Left cardiac atrium (tissue), 4 donors: ENCODE results near the gene PROK2. TPM values are rescaled to one million over a fixed set of nuclear protein-coding genes. Genes with fewer than 3 reads are reported as not detected.

Source experiments
- ATAC-seq, 2 donors: fragments of 200-7000 bp; cut with Tn5 transposase; one replicate each; pipeline ENCODE4 v1.9.1; 2020; ENCODE audit warnings: mild to moderate bottlenecking in 2 of 2, moderate library complexity in 2 of 2
- DNase-seq: peaks from one replicate; pipeline ENCODE4 v3.0.0-alpha.2; 2020
- intact Hi-C, 2 donors: fragments of 100-400 bp; cut with DNase I; formaldehyde crosslinking; loops; one replicate each; pipeline versions ENCODE4 v1.14.1 to v1.15.1; 2022 to 2023
- long read RNA-seq: library from polyadenylated mRNA; unstranded; transcript quantifications from one replicate; pipeline ENCODE4 v2.0.0, GENCODE V29; 2021
- total RNA-seq, 2 donors: library from RNA; stranded (reverse); fragmentation: NEBNext Ultra II Directional; extraction: Animal tissue kit (Norgen Biotek cat#: 25700); gene quantifications; one replicate each; pipeline ENCODE4 v1.2.1, GENCODE V29; 2021
- donor health status: DM: no; HTN: yes; CAD: no.
- donor health status: DM: no; HTN: yes; CAD: no; lungs with severe emphysema.
- donor health status: DM: yes; HTN: yes; CAD: no.
- donor health status: Dilated cardiomyopathy.

Gene PROK2, protein sequence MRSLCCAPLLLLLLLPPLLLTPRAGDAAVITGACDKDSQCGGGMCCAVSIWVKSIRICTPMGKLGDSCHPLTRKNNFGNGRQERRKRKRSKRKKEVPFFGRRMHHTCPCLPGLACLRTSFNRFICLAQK
- total RNA-seq: under 1 TPM; 0.37 to 0.94 TPM
- long read RNA-seq, partial matches to known transcripts: 0 of 1 reads
- long read RNA-seq, other reads (novel, unspliced or antisense): 0 of 1 reads

- peak; percentile 73 to 81 for ATAC-seq
- intact Hi-C loops: no loop called here
- peak; percentile 21 for DNase-seq
Measured at GRCh38 chr3:71784914-71785531, at the start of gene PROK2. Gene PROK2 (minus strand): TSS chr3:71785148. CDS start chr3:71785052, 96 bp downstream.

DNA sequence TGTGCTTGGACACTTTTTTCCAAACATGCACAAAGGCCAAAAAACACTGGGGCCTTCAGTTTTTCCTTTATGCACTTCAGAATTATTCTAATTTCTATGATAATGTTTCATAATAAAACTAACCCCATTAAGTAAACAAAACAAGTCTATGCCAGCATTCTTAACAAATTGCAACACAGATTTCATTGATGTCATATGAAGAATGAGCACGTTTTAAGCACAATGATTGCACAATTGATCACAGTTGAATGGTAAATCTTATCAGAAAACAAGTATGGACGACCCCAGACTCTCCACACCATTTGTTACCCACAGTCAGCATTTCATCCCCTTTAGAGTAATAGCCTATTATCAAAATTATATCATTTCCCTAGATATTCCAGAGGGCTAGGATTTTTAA is 46.7 kb upstream of the PROK2 start:
- ATAC-seq (no peak), DNase-seq (no peak)
- intact Hi-C loops: no loop called here

- DNase-seq: no peak
- ATAC-seq: no peak
- intact Hi-C loops: no loop called here
Measured at GRCh38 chr3:71825551-71826283, 40.8 kb upstream of the PROK2 start.

DNA sequence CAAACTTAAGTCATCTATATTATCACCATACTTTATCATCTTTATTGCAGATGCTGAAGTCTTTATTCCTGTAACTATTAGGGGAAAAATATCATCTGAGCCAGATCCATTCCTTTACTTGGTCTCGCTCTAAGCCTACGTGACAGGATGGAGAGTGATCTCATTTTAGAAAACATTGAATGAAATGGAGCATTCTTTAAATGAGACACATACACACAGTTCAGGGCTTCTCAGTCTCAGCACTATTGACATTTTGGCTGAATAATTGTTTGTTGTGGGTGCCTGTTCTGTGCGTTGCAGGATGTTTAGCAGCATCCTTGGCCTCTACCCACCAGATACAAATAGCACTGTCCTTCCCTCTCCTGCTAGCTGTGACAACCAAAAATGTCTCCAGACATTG is 36.2 kb upstream of the PROK2 start:
- ATAC-seq (no peak), DNase-seq (no peak)
- intact Hi-C loops: no loop called here

DNA sequence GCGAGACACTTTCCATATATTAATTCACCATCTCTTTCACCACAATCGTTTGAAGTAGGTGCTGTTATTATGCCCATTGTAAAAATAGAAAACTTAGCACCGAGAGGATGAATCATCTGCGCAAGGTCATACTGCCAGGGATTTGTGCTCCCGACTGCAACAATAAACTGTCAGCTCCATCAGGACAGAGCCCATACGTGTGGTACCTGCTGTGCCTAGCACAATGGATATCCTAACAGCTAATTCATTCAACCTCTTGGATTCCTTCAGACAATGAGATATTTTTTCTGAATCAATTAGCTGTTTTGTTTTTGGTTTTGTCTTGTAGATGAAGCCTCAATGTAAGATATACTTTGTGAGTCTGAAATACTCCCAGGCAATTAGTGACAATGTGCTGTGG is 32.3 kb upstream of the PROK2 start:
- DNase-seq (no peak), ATAC-seq (peak in 1 of 2 donors; percentile 31)
- intact Hi-C loops: no loop called here

GRCh38 chr3:71816767-71817156 is 31.8 kb upstream of the PROK2 start:
- ATAC-seq (no peak), DNase-seq (no peak)
- intact Hi-C loops: no loop called here

GRCh38 chr3:71815340-71816067 is 30.6 kb upstream of the PROK2 start:
- intact Hi-C loops: no loop called here
- ATAC-seq (no peak), DNase-seq (no peak)

GRCh38 chr3:71813704-71814103 is 28.8 kb upstream of the PROK2 start:
- intact Hi-C loops: no loop called here
- ATAC-seq: no peak
- DNase-seq: no peak

GRCh38 chr3:71813073-71813472 is 28.1 kb upstream of the PROK2 start:
- intact Hi-C loops: no loop called here
- ATAC-seq (no peak), DNase-seq (no peak)

DNA sequence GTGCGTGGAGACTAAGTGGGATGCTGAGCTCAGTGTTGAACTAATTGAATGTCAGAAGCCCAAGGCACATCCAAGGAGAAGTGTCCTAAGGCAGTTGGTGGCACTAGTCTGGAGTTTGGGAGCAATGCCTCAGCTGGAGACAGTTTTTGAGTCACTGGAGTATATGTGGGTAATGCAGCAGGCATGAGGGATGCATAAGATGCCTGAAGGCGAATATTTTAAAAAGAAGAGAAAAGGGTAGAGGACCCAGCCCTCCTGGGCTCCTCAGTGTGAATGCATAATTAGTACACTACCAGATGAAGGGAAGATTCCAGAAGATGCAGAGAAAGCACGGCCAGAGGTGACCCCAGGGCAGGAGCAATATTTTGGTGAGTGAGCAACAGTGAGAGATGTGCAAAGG is 25.1 kb upstream of the PROK2 start:
- intact Hi-C loops: no loop called here
- DNase-seq (no peak), ATAC-seq (no peak)

GRCh38 chr3:71809321-71810026 is 24.5 kb upstream of the PROK2 start:
- DNase-seq: no peak
- intact Hi-C loops: no loop called here
- ATAC-seq: no peak

GRCh38 chr3:71806736-71807135 is 21.8 kb upstream of the PROK2 start:
- intact Hi-C loops: no loop called here
- DNase-seq (no peak), ATAC-seq (no peak)

DNA sequence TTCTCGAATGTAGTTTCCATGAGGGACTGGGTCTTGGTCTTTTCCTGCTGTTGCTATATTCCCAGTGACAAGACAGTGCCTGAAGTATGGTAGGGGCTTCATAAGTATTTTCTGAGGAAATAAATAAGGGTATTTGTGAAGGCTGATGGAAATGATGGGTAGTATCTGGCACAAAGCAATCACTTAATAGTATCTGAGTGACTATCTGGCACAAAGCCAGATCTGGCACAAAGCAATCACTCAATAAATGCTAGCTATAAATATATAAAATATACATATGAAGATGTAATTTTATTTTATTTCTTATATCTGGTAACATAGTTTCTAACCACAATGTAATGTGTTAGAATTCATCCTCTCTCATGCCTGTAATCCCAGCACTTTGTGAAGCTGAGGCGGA is 20.7 kb upstream of the PROK2 start:
- ATAC-seq: no peak
- intact Hi-C loops: no loop called here
- no peak for DNase-seq

GRCh38 chr3:71805199-71805598 is 20.3 kb upstream of the PROK2 start:
- no peak for DNase-seq
- ATAC-seq: peak in 1 of 2 donors; percentile 33
- intact Hi-C loops: no loop called here

- intact Hi-C loops: no loop called here
- ATAC-seq (no peak), DNase-seq (no peak)
Measured at GRCh38 chr3:71803248-71803647, 18.3 kb upstream of the PROK2 start.

DNA sequence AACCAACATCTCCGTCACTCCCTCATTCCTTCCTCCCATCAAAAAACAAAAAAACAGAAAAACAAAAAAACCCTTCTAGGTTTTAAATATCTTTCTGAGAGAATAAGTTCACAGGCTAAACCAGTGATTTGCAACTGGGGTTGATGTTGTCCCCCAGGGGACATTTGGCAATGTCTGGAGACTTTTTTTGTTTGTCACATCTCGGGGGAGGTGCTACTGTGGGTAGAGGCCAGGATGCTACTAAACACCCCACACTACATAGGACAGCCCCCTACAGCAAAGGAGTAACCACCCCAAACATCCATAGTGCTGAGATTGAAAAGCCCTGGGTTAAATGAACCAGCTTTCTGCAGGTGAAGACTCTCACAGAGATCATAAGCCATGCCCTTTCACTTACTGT is 17.0 kb upstream of the PROK2 start:
- intact Hi-C loops: no loop called here
- ATAC-seq (no peak), DNase-seq (no peak)

GRCh38 chr3:71800023-71800422 is 15.1 kb upstream of the PROK2 start:
- no peak for ATAC-seq
- intact Hi-C loops: no loop called here
- DNase-seq: no peak

GRCh38 chr3:71797455-71797854 is 12.5 kb upstream of the PROK2 start:
- ATAC-seq (no peak), DNase-seq (no peak)
- intact Hi-C loops: no loop called here

DNA sequence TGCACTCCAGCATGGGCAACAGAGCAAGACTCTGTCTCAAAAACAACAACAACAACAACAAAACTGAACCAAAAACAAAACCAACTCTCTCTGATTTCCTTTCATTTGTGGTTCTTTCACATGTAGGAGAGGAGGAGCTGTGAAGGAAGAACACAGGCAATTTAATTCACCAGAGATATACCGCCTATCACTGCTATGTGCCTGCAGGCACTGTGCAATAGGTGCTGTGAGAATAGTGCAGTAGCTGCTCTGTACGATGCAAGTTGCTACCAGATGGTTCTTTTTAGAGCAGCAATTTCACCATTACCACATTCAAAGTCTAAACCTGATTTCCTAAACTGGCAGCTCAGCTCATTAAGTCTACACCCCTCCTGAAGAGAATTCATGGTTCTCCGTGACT is 11.3 kb upstream of the PROK2 start:
- ATAC-seq: no peak
- intact Hi-C loops: no loop called here
- no peak for DNase-seq

GRCh38 chr3:71791634-71792033 is 6.7 kb upstream of the PROK2 start:
- ATAC-seq (no peak), DNase-seq (no peak)
- intact Hi-C loops: no loop called here
